ENCODE data around the gene VSTM1.

- TF ChIP-seq EZH2phosphoT487 (IDR thresholded peaks at IDR 0.05; ENCODE audit: borderline replicate concordance, low read length): no peak
- TF ChIP-seq, protein P1, sequence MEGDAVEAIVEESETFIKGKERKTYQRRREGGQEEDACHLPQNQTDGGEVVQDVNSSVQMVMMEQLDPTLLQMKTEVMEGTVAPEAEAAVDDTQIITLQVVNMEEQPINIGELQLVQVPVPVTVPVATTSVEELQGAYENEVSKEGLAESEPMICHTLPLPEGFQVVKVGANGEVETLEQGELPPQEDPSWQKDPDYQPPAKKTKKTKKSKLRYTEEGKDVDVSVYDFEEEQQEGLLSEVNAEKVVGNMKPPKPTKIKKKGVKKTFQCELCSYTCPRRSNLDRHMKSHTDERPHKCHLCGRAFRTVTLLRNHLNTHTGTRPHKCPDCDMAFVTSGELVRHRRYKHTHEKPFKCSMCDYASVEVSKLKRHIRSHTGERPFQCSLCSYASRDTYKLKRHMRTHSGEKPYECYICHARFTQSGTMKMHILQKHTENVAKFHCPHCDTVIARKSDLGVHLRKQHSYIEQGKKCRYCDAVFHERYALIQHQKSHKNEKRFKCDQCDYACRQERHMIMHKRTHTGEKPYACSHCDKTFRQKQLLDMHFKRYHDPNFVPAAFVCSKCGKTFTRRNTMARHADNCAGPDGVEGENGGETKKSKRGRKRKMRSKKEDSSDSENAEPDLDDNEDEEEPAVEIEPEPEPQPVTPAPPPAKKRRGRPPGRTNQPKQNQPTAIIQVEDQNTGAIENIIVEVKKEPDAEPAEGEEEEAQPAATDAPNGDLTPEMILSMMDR (conservative IDR thresholded peaks at IDR 0.05; ENCODE audit: low read depth, low read length): no peak
Measured at GRCh38 chr19:54081032-54081431, 17.3 kb upstream of the VSTM1 start, which contains the start of gene TARM1.

Data from PC-3 (cell line).